B cell (primary cell): ENCODE data around the gene RER1.

Experiments used
- EZH2 ChIP-seq: IDR thresholded peaks from 2 replicates; pipeline ENCODE4 v1.6.1; 2012; ENCODE audit warnings: borderline replicate concordance, low read depth, mild to moderate bottlenecking, moderate library complexity, low read length; ENCODE audit not compliant: insufficient read depth, poor library complexity, severe bottlenecking
- TF ChIP-seq, protein P1 (sequence below): fragments of 200-600 bp; IDR thresholded peaks from one replicate; pipeline ENCODE4 v1.8.0; 2022; ENCODE audit warnings: antibody characterized with exemption, mild to moderate bottlenecking

DNA sequence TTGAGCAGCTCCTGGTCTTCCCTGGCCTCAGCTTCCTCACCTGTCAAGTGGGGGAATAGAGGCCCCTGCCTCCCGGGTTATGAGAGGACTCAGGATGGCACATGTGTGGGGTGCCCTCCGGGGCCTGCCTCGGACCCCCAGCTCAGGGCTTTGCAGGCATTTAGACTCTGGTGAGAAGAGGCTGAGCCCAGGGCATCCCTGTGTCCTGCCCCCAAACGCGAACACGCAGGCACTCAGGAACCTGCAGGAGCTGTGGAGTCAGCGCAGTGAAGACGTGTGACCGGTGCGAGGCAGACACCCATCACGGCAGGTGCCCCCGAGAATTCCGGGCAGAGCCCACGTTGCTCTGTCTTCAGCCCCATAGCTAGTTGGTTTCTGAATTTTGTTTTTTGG, 26.2 kb downstream of the RER1 start:
- TF ChIP-seq, protein P1, sequence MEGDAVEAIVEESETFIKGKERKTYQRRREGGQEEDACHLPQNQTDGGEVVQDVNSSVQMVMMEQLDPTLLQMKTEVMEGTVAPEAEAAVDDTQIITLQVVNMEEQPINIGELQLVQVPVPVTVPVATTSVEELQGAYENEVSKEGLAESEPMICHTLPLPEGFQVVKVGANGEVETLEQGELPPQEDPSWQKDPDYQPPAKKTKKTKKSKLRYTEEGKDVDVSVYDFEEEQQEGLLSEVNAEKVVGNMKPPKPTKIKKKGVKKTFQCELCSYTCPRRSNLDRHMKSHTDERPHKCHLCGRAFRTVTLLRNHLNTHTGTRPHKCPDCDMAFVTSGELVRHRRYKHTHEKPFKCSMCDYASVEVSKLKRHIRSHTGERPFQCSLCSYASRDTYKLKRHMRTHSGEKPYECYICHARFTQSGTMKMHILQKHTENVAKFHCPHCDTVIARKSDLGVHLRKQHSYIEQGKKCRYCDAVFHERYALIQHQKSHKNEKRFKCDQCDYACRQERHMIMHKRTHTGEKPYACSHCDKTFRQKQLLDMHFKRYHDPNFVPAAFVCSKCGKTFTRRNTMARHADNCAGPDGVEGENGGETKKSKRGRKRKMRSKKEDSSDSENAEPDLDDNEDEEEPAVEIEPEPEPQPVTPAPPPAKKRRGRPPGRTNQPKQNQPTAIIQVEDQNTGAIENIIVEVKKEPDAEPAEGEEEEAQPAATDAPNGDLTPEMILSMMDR, result no peak
- no peak for TF ChIP-seq EZH2
